OCI-LY7 (cell line): Measurements from ENCODE around the gene KDSR.

Experiments
- EZH2phosphoT487 ChIP-seq: fragments of 200-600 bp; sonication (generic); IDR thresholded peaks from 2 replicates; pipeline ENCODE4 v1.6.1; 2018; ENCODE audit warnings: low read depth, borderline replicate concordance, mild to moderate bottlenecking, mixed run types, antibody characterized with exemption, low read length, moderate library complexity, mixed read lengths
- TF ChIP-seq, protein P1 (sequence below): fragments of 200-600 bp; sonication (generic); conservative IDR thresholded peaks from 2 replicates; pipeline ENCODE4 v1.5.1; 2014; ENCODE audit warnings: mild to moderate bottlenecking, antibody characterized with exemption, low read length, moderate library complexity, mixed read lengths

DNA sequence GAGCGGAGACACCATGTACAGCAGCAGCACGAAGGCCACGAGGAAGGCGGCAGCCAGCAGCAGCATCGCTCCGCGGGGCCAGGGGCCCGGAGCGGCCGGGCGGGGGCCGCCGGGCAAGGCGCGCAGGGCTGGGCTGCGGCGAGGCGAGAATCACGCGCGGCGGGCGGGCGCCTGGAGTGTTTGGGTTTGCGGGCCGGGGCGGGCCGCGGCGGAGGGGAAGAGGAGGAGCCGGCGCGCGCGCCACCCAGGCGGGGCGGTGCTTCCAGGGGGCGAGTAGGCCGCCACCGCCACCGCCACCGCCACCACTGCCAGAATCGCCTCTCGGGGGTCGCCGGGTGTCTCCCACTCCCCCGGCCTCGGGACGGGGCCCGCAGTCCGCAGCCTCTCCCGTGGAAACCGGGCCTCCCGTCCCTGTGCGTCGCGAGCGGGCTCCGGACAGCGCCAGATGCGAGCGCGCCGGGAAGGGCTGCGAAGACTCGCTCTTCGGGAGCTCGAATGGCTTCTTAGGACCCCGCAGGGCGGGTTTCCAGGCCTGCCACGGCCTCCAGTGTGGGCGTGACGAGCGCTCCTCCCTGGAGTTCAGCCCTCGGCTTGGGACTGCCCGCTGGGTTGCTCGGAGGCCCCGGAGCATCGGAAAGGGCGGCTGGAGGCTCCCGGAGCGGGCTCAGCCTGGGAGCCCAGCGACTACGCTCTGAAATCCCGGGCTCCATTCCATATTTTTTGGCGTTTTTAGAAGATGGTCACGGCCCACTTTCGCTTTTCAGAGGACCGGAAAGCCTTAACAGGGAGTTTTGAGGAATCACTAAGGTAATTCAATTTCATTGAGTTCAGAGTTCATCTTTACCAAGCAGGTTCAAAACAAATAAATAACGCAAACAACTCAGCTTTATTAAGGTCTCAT is at the start of gene KDSR:
- TF ChIP-seq, protein P1, sequence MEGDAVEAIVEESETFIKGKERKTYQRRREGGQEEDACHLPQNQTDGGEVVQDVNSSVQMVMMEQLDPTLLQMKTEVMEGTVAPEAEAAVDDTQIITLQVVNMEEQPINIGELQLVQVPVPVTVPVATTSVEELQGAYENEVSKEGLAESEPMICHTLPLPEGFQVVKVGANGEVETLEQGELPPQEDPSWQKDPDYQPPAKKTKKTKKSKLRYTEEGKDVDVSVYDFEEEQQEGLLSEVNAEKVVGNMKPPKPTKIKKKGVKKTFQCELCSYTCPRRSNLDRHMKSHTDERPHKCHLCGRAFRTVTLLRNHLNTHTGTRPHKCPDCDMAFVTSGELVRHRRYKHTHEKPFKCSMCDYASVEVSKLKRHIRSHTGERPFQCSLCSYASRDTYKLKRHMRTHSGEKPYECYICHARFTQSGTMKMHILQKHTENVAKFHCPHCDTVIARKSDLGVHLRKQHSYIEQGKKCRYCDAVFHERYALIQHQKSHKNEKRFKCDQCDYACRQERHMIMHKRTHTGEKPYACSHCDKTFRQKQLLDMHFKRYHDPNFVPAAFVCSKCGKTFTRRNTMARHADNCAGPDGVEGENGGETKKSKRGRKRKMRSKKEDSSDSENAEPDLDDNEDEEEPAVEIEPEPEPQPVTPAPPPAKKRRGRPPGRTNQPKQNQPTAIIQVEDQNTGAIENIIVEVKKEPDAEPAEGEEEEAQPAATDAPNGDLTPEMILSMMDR: no peak
- no peak for TF ChIP-seq EZH2phosphoT487
